GM18861 (cell line): ENCODE data around the gene KIDINS220.

ENCODE experiments used
- ATAC-seq: cut with Tn5 transposase; IDR thresholded peaks from one replicate; pipeline ENCODE4 v1.9.1; 2021; ENCODE audit not compliant: unreplicated experiment

KIDINS220 gene

DNA sequence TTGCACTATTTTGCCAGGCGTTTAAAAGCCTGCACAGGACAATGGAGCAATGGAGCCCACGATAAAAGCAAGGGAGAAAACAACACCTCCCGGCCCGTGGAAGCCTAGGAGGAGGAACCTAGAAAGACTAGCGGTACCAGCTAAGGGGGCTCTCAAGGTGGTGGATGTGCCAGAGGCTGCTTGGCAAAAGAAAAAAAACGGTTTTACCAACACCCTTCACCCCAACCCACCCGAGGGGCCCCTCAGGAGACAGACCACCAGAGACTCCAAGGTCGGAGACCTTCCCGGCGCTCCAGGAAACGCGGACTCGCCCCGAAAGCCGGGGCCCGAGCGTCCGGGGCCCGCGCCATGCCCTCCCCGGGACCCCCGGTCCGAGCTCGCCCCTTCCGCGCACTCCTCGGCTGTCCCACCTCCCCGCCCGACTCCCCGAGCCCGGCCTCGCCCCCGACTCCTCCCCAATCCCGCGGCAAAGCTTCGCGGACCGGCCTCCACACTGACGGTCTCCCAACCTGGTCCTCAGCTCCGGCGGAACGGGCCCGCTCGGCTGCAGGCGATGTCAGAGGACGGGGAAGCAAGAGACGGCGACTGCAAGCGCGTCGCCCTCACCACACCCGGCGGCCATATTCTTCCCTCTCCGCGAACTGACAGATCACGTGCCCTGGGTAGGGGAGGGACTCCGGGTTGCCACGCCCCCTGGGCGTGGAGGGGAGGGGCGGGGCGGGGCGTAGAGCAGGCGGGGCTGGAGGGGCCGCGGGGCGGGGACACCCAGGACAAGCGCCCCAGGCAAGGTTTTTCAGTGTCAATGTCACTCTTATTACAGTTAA is at the start of gene KIDINS220:
KIDINS220 (minus strand) TSS at position 643 of the 824 bp plus-strand sequence. CDS start 10,520 bp downstream, outside the sequence.
- ATAC-seq: peak; percentile 76

DNA sequence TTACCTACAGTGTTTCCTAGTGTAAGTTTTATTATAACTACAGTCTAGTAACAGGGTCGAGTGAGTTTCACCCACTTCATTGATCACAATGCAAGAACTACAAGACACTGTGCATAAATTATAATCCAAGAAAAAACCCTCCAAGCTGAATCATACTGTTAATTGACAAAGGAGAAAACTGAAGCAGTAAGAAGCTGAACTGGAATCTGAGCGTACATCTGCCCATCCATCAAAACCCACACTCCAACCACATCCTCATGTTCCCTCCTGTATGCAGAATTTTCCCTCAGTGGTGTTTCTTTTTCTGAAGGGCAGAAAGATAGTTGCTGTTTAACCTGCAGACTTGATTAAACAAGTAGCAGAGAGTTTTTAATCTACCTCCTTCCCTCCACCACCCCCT is 49.5 kb upstream of the KIDINS220 start:
- no peak for ATAC-seq

DNA sequence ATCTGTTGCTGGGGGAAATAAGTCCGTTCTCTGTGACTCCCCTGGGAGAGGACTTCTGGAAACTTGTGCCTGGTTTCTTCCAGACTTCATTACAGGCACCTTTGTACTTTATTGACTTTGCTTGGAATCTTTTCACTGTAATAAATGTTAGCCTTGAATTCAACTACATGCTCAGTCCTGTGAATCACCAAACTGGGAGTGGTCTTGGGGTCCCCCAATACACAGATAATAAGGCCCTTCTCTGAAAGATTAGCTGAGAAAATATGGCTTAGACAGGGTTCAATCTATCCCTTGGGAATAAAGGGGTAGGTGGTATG is 48.7 kb upstream of the KIDINS220 start:
- ATAC-seq: no peak

DNA sequence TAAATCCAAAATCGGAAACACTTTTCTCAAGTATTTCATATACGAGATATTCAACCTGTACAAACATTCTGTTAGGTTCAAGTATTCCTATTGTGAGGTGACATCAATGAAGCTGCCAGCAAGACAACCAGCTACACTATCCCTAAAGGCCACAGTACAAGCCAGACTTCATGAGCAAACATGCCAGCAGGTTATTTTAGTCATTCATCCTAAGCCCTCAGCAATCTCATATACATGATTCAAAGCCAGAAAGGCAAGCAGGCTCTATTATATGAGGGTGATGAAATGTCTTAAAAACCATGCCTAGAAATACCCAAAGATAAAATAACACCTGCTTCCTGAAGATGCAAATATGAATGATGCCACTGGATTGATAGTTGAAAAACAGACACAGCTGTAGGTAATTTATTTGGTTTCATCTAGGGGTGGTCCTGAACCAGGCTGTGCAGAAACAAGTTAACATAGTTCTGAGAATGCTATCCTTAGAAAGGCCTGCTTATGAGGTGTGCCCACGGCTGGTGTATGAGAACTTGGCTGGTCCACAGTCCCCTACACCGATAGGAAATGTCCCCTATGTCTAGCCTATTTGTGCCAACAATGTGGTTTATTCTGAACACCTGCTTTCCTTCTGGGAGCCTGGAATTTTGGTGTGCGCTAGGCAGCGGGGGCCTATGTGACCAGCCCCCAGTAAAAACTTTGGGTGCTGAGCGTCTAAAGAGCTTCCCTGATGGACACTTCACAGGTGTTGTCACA is 48.2 kb upstream of the KIDINS220 start:
- no peak for ATAC-seq

GRCh38 chr2:8884812-8885211 is 47.4 kb upstream of the KIDINS220 start:
- ATAC-seq: no peak

DNA sequence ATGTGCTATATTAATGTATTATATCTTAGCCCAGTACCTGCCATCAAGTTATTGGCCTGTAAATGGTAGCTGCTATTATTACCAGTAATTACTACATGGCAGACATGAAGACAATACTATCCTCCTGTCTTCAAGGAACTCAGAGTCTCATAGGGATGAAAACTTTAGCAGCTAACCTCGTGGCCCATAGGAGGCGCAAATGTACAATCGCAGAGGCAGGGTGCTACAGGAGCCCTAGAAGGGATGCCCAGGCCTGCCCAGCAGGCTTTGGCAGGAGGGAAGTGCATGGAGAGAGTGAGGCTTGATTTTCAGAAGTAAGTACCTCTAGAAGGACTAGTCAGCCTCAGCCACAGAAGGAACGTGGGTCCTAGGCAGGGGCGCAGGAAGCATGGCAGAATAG is 44.7 kb upstream of the KIDINS220 start:
- ATAC-seq: no peak

GRCh38 chr2:8877894-8878293 is 40.5 kb upstream of the KIDINS220 start:
- no peak for ATAC-seq

- ATAC-seq: no peak
These were observed 39.9 kb upstream of the KIDINS220 start for GRCh38 chr2:8877332-8877731.

- ATAC-seq: no peak
These were observed 39.2 kb upstream of the KIDINS220 start for GRCh38 chr2:8876628-8877027.

DNA sequence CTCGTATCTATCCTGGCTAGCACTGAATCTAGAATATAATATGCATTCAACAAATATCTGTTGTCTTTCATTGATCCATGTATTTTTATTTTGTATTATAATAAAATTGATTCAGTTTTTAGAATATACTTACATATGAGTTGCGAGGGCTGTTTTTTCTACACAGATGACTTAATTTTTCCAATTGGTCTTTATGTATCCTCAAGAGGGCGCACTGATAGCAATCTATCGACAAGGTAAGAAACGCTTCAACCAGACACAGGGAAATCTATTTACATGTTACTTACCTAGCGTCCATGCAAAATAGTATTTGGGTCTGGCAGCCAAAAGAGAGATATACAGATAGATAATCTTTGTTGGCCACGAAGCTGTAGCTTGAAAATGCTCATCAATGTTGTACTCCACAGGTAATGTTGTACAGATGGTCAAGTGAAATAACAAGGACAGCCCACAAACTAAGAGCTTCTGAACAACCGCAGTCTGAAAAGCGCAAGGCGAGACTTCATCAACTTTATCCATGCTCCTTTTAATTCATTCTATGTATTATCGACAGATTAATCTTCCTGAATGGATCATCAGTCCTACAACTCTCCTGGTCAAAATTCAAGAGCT is 35.5 kb upstream of the KIDINS220 start:
- peak; percentile 58 for ATAC-seq

DNA sequence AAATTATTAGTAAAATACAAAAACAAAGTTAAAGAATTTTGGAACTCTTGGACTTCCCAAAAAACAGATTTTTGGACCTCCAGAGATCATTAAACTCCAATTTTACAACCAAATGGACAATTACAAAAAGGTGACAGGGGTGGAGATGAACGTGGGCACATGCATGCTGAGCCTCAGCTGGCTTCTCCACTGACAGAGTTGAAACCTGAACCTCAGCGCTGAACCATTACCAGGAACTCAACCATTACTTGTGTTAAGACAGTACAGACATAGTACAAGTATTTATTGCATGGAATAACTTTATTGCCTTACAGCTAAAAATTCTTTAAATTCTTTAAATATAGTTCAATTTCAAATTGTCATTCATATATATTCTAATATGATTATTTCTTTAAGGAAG is 33.0 kb upstream of the KIDINS220 start:
- no peak for ATAC-seq

DNA sequence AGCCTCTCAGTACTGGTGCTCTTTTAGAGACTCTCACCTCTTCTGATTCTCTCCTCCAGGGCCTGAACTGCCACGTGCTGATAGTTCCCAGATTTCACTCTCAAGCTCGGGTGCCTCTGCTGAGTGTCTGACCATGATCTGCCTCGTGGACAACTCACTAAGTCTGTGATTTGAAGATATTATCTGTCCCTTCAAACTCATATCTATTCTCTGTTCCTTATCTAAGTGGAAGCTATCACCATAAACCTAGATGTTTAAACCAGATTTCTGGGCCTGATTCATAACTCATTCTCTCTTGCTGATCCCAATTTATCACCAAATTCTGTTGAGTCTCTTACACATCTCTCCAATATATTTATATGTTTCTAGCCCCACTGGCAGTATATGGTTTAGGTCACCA is 29.9 kb upstream of the KIDINS220 start:
- ATAC-seq: no peak

- ATAC-seq: no peak
These were observed 26.0 kb upstream of the KIDINS220 start for GRCh38 chr2:8863331-8863953.

DNA sequence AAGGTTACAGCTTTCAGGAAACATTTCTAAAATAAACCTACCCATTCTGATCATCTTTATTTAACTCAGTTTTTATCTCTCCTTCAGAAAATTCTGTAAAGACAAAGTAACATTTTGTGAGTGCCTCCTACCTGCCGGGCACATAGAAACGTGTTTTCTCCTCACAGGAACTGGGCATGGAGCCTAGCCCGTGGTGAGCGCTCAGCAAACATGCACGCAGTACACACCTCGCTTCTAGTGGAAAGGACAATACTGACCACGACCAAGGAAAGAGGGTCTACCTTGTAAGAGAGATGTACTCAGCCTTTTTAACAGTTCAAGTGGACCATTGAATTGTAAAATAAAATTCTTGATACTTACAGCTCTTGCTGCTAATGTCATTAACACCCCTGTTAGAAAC is 24.8 kb upstream of the KIDINS220 start:
- ATAC-seq: no peak

DNA sequence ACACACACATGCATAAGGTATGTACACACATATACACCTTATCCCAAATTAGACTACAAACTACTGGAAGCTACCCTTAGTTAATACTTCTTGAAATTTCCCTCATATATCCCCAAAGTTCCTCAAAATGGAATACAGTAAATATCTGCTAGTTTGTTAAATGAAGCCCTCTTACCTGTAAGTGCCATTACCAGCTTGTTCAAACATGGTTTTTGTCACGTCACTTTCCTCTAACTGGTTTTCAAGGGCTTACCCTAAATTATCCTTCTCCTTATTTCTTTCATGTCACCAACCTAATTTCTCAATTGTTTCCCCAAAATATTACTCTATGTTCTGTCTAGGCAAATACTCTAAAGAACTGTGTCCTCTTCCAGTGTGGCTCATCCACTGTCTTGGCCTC is 24.4 kb upstream of the KIDINS220 start:
- no peak for ATAC-seq

GRCh38 chr2:8860239-8860638 is 22.8 kb upstream of the KIDINS220 start:
- peak; percentile 80 for ATAC-seq

DNA sequence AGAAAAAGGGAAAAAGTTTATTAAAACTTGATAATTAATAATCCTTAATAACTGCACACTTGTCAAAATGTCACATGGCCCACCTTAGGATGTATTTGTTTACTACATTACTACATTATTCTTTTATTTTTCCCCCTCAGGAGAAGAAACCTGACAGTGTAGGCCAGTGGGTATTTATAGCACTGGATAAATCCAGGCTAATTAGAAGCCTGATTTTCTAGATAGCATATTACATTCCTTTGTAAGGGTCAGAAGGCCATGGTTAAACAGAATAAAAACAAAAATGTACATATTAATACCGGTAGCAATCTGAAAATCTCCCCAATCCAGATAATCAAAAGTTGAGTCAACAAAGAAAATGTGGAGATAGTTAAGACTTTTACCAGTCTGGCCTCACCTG is 21.5 kb upstream of the KIDINS220 start:
- no peak for ATAC-seq

GRCh38 chr2:8858264-8858663 is 20.9 kb upstream of the KIDINS220 start:
- ATAC-seq: no peak

- no peak for ATAC-seq
These were observed 20.3 kb upstream of the KIDINS220 start for GRCh38 chr2:8857709-8858108.

GRCh38 chr2:8856176-8856575 is 18.8 kb upstream of the KIDINS220 start:
- ATAC-seq: no peak

- no peak for ATAC-seq
These were observed 17.6 kb upstream of the KIDINS220 start for GRCh38 chr2:8855010-8855409.

- no peak for ATAC-seq
These were observed 16.0 kb upstream of the KIDINS220 start for GRCh38 chr2:8853426-8853825.
